ENCODE measurements around the gene IRAG1.

IRAG1 gene

DNA sequence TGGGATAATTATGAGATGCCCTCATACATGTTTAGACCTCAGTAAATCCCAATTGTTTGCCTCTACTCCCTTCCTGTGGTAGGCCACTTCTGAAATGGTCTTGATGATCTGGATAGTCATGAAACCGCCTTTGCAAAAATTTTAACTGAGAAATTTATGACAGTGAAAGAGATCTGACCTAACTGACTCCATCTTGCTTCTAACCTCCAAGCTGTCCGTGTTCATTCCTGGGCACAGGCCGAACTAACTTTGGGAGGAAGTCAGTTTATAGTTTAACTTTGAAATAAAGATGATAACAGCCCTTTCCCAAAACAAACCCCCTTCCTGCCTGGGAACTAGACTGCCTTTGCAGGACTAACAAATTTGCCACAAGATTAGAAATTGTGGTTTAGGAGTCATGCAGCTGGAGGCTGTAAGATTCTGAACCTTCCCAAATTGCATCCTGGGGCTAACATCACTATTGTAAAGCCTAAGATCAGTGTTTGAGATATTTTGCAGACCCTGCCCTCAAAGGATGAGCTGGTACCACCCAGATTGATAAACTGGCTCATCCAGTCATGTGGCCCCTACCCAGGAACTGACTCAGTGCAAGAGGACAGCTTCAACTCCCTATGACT lies 37.6 kb upstream of the IRAG1 start:
- Histone ChIP-seq H3K4me1 (ENCODE audit: low read depth, poor library complexity, severe bottlenecking) (peaks cover 9% of the 10 kb centered on the region), H3K4me2 (no peak overlapping the region), H3K36me3 (ENCODE audit: insufficient read depth) (no peaks in the 10 kb centered on the region), H4K20me1 (ENCODE audit: insufficient read depth) (no peaks in the 10 kb centered on the region), H3K27me3 (ENCODE audit: insufficient read depth, low read depth) (no peaks in the 10 kb centered on the region), H3K9ac (no peak overlapping the region), H3K79me2 (ENCODE audit: insufficient read depth, low read depth) (no peaks in the 10 kb centered on the region), H3K27ac (no peak overlapping the region), H3K4me3 (IDR thresholded peaks at IDR 0.05; ENCODE audit: insufficient read depth, low read depth, low read length) (no peak overlapping the region), H2AFZ (ENCODE audit: low read depth) (no peak overlapping the region)
- TF ChIP-seq, protein P1, sequence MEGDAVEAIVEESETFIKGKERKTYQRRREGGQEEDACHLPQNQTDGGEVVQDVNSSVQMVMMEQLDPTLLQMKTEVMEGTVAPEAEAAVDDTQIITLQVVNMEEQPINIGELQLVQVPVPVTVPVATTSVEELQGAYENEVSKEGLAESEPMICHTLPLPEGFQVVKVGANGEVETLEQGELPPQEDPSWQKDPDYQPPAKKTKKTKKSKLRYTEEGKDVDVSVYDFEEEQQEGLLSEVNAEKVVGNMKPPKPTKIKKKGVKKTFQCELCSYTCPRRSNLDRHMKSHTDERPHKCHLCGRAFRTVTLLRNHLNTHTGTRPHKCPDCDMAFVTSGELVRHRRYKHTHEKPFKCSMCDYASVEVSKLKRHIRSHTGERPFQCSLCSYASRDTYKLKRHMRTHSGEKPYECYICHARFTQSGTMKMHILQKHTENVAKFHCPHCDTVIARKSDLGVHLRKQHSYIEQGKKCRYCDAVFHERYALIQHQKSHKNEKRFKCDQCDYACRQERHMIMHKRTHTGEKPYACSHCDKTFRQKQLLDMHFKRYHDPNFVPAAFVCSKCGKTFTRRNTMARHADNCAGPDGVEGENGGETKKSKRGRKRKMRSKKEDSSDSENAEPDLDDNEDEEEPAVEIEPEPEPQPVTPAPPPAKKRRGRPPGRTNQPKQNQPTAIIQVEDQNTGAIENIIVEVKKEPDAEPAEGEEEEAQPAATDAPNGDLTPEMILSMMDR (conservative IDR thresholded peaks at IDR 0.05; ENCODE audit: low read depth, low read length), result no peak

DNA sequence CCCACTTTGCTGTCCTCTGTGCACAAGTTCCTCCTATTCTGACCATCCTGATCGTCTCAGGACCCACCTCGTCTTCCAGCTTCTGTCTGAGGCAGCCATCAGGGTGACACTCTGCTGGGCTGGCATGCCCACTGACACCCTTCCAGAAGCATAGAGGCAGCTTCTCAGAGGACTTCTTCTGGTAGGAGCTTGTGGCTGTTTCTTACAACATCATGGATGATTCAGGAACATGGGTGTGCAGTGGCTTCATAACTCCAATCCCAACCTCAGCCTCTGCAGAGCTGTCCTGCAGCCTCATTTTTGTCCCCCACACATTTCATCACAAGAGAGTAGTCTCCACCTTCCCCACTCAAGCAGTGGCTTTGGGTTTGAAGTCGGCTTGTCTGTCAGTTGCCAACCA lies 36.6 kb upstream of the IRAG1 start:
- TF ChIP-seq, protein P1 (conservative IDR thresholded peaks at IDR 0.05; ENCODE audit: low read depth, low read length), result no peak
- Histone ChIP-seq H3K27ac (no peak overlapping the region), H3K4me2 (no peak overlapping the region), H3K79me2 (ENCODE audit: insufficient read depth, low read depth) (no peaks in the 10 kb centered on the region), H3K4me1 (ENCODE audit: low read depth, poor library complexity, severe bottlenecking) (peaks cover under 1% of the 10 kb centered on the region), H3K27me3 (ENCODE audit: insufficient read depth, low read depth) (no peaks in the 10 kb centered on the region), H3K9ac (no peak overlapping the region), H2AFZ (ENCODE audit: low read depth) (no peak overlapping the region), H4K20me1 (ENCODE audit: insufficient read depth) (no peaks in the 10 kb centered on the region), H3K36me3 (ENCODE audit: insufficient read depth) (no peaks in the 10 kb centered on the region), H3K4me3 (IDR thresholded peaks at IDR 0.05; ENCODE audit: insufficient read depth, low read depth, low read length) (no peak overlapping the region)

DNA sequence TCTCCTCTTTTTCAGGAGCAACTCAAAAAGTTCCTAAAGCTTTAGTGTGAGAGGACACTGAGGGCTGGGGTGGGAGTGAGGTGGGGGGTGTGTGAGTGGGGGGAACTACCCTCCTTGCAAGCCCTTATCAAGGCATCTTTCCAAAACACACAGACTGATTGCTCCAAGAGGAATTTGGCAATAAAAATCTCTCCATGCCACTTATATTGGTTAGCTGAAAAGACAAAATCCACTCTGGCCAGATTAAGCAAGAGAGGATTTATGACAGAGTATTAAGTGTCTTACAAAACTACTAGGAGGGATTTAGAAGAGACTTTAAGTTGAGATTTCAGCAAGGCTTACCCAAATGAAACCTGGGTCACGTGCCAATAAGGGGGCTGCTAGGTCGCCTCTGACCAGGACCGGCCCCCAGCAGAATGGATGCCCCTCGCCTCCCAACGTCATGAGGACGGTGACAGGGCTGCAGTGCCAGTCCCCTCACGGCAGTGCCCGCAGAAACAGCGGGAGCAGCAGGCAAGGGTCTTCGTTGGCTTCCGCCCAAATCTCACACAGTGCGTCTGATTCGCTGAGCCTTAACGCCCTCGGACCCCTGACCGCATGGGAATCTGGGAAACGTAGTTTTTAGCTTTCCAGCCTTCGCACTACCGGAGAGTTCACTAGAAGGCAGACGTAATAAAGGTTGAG lies 35.4 kb upstream of the IRAG1 start:
- H3K36me3 ChIP-seq (ENCODE audit: insufficient read depth), result no peaks in the 10 kb centered on the region
- H3K9ac ChIP-seq, result no peak overlapping the region
- TF ChIP-seq, protein P1 (conservative IDR thresholded peaks at IDR 0.05; ENCODE audit: low read depth, low read length), result no peak
- no peaks in the 10 kb centered on the region for H3K27me3 ChIP-seq (ENCODE audit: insufficient read depth, low read depth)
- H3K4me2 ChIP-seq, result no peak overlapping the region
- no peak overlapping the region for H3K27ac ChIP-seq
- H3K79me2 ChIP-seq (ENCODE audit: insufficient read depth, low read depth), result no peaks in the 10 kb centered on the region
- H4K20me1 ChIP-seq (ENCODE audit: insufficient read depth), result no peaks in the 10 kb centered on the region
- H3K4me1 ChIP-seq (ENCODE audit: low read depth, poor library complexity, severe bottlenecking), result no peaks in the 10 kb centered on the region
- no peak overlapping the region for H3K4me3 ChIP-seq (IDR thresholded peaks at IDR 0.05; ENCODE audit: insufficient read depth, low read depth, low read length)
- H2AFZ ChIP-seq (ENCODE audit: low read depth), result no peak overlapping the region

DNA sequence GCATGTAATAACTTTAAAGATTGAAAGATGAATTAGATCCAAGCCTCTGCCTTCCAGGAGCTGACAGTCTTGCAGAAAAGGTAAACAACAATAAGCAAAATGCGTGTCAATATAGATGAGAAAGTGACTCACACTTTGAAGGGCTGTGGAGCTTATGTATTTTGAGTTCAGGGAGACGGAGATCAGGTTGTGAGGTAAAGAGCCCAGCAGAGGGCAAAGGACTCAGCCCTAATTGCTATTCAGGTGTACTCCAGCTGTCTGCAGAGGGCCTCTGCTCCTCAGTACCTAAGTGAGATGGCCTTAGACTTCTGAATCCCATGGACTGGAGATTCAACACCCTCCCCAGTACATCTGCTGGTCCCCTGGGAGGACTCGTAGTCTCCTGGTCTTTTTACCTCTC lies 34.6 kb upstream of the IRAG1 start:
- no peak overlapping the region for H3K4me3 ChIP-seq (IDR thresholded peaks at IDR 0.05; ENCODE audit: insufficient read depth, low read depth, low read length)
- no peak overlapping the region for H3K27ac ChIP-seq
- no peak overlapping the region for H2AFZ ChIP-seq (ENCODE audit: low read depth)
- no peaks in the 10 kb centered on the region for H4K20me1 ChIP-seq (ENCODE audit: insufficient read depth)
- H3K4me2 ChIP-seq, result no peak overlapping the region
- TF ChIP-seq, protein P1 (conservative IDR thresholded peaks at IDR 0.05; ENCODE audit: low read depth, low read length), result no peak
- H3K4me1 ChIP-seq (ENCODE audit: low read depth, poor library complexity, severe bottlenecking), result no peaks in the 10 kb centered on the region
- H3K27me3 ChIP-seq (ENCODE audit: insufficient read depth, low read depth), result no peaks in the 10 kb centered on the region
- no peaks in the 10 kb centered on the region for H3K36me3 ChIP-seq (ENCODE audit: insufficient read depth)
- no peaks in the 10 kb centered on the region for H3K79me2 ChIP-seq (ENCODE audit: insufficient read depth, low read depth)
- H3K9ac ChIP-seq, result no peak overlapping the region

Measured in KMS-11 (cell line).